Parathyroid adenoma (tissue), 2 donors: Measurements from ENCODE around the gene CIDEB.

Experiments
- H2AFZ ChIP-seq: fragments of 300-600 bp; sonication (generic); one replicate; pipeline ENCODE4 v1.7.0; 2017; ENCODE audit warnings: antibody characterized with exemption, mild to moderate bottlenecking
- H3K27ac ChIP-seq: fragments of 300-600 bp; sonication (generic); one replicate; pipeline ENCODE4 v1.7.0; 2017
- H3K27me3 ChIP-seq: fragments of 300-600 bp; sonication (generic); one replicate; pipeline ENCODE4 v1.7.0; 2017; ENCODE audit warnings: low read length; ENCODE audit not compliant: control insufficient read depth, insufficient read depth
- H3K36me3 ChIP-seq: fragments of 300-600 bp; sonication (generic); one replicate; pipeline ENCODE4 v1.7.0; 2017; ENCODE audit warnings: low read length; ENCODE audit not compliant: control insufficient read depth, insufficient read depth
- H3K4me1 ChIP-seq: fragments of 300-600 bp; sonication (generic); one replicate; pipeline ENCODE4 v1.7.0; 2017; ENCODE audit warnings: control low read depth
- H3K4me2 ChIP-seq: fragments of 300-600 bp; sonication (generic); one replicate; pipeline ENCODE4 v1.7.0; 2017; ENCODE audit warnings: low read length
- H3K4me3 ChIP-seq: fragments of 300-600 bp; sonication (generic); one replicate; pipeline ENCODE4 v1.7.0; 2017; ENCODE audit warnings: low read depth, low read length
- H3K79me2 ChIP-seq: fragments of 300-600 bp; sonication (generic); one replicate; pipeline ENCODE4 v1.7.0; 2017; ENCODE audit warnings: control low read depth
- H3K9ac ChIP-seq: fragments of 300-600 bp; sonication (generic); one replicate; pipeline ENCODE4 v1.7.0; 2017; ENCODE audit warnings: mild to moderate bottlenecking
- H3K9me3 ChIP-seq: fragments of 300-600 bp; sonication (generic); one replicate; pipeline ENCODE4 v1.7.0; 2017; ENCODE audit warnings: low read length; ENCODE audit not compliant: control insufficient read depth
- CTCF ChIP-seq: fragments of 300-600 bp; sonication (generic); IDR thresholded peaks from one replicate; pipeline ENCODE4 v1.7.0; 2017; ENCODE audit warnings: antibody characterized with exemption, mild to moderate bottlenecking
- donor health status: primary hyperparathyroidism.

CIDEB gene

DNA sequence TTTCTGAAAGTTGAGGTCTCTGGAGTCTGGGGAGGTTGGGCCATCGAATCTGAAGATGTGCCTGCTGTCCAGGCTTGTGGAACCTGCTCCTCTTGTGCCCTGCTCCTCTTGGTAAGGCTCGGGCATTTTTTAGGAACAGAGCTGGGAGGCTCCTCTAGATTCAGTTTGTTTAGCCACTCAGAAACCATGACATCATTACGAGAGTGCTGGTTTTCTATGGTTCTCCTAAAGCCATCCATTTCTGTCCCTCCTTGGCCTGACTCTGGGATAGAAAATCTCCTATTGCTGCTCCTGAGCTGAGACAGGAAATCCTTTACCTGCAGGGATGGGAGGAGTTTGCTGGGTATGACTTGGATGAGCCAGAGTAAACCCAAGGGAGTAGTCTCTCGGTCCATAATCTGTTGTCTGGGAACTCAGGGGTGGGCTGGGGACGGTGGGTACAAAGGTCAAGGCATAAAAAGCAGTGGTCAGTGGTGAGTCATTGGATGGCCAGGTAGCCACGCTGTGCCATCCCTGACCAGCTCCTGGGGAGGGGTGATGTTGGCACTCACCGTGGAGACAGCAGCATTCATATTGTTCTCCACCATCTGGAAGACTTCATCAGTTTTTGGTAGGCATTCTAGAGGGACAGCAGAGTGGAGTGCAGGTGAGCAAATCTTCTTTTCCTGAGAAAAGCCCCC is 29.5 kb upstream of the CIDEB start:
- Histone ChIP-seq H3K4me3 (no peak overlapping the region), H3K9ac (no peak overlapping the region), H3K27ac (no peak overlapping the region), H3K4me2 (no peak overlapping the region), H2AFZ (no peak overlapping the region), H3K4me1 (peaks cover 8% of the 10 kb centered on the region), H3K27me3 (no peaks in the 10 kb centered on the region), H3K9me3 (no peaks in the 10 kb centered on the region), H3K36me3 (no peaks in the 10 kb centered on the region), H3K79me2 (no peaks in the 10 kb centered on the region)
- TF ChIP-seq CTCF: no peak

GRCh38 chr14:24335461-24336171 is 27.8 kb upstream of the CIDEB start:
- H2AFZ ChIP-seq: no peak overlapping the region
- H3K27me3 ChIP-seq: no peaks in the 10 kb centered on the region
- H3K9me3 ChIP-seq: no peaks in the 10 kb centered on the region
- H3K4me3 ChIP-seq: no peak overlapping the region
- no peak overlapping the region for H3K9ac ChIP-seq
- peaks cover 8% of the 10 kb centered on the region for H3K4me1 ChIP-seq
- H3K4me2 ChIP-seq: no peak overlapping the region
- H3K36me3 ChIP-seq: no peaks in the 10 kb centered on the region
- H3K27ac ChIP-seq: peak overlapping the region; percentile 68
- no peaks in the 10 kb centered on the region for H3K79me2 ChIP-seq
- TF ChIP-seq CTCF: no peak

DNA sequence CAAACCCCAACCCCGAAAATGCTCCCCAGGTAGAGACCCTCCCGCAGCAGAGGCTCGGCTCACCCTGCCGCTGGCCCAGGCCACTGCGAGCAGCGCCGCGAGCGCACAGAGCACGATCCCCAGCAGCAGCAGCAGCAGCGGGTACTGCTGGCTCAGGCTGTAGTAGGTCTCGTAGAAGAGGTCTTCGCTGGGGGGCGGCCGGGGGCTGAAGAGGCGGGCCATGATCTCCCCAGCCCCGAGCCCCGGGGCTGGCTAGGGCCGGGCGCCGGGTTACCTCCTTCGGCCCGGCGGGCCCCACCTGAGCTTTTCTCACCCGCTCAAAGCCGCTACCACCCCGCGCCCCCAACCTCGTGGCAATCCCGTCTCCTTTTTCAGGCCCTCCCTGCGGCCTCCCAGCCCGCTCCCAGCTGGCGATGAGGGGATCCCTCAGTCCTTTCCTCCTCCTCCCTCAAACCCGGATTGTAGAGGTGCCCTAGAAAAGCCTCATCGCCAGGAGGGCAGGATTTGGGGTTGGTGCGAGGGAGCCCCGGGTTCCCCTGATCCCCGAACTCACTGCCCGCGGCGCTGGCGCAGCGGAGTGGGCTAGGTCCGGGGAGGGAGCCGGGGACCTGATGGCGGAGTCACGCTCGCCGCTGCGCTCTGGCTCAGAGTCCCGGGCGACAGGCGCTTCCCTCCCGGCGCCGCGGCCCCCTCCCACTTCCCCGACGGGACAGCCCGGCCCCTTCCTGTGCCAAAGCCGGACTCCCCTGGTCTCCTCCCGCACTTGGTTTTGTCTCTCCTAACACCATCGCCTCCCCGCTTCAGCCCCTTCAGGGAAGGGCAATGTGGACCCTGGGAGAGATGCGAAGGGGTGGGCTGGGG is 26.9 kb upstream of the CIDEB start, which contains the start of gene ADCY4:
TSS of gene ADCY4 (minus strand) at position 641 of the 861 bp plus-strand sequence. CDS start at position 222, 419 bp downstream.
- Histone ChIP-seq H3K27me3 (no peaks in the 10 kb centered on the region), H3K9ac (no peak within 1 kb of the TSS)

GRCh38 chr14:24332268-24332993 is 24.7 kb upstream of the CIDEB start:
- peak overlapping the region; percentile 64 for H2AFZ ChIP-seq
- no peaks in the 10 kb centered on the region for H3K27me3 ChIP-seq
- H3K27ac ChIP-seq: no peak overlapping the region
- no peak overlapping the region for H3K9ac ChIP-seq
- peak; percentile 69 for TF ChIP-seq CTCF
- H3K9me3 ChIP-seq: no peaks in the 10 kb centered on the region
- peak overlapping the region; percentile 56 for H3K4me2 ChIP-seq
- peak overlapping the region; percentile 38 for H3K4me3 ChIP-seq
- no peaks in the 10 kb centered on the region for H3K36me3 ChIP-seq
- H3K4me1 ChIP-seq: peaks cover 8% of the 10 kb centered on the region
- no peaks in the 10 kb centered on the region for H3K79me2 ChIP-seq

More for the DNA sequence above, 26.9 kb upstream of the CIDEB start, which contains the start of gene ADCY4:
- Histone ChIP-seq H3K4me2 (peak within 1 kb of the TSS; percentile 63), H2AFZ (no peak within 1 kb of the TSS), H3K4me3 (peak within 1 kb of the TSS; percentile 46), H3K27ac (peak within 1 kb of the TSS; percentile 68), H3K4me1 (peaks cover 8% of the 10 kb centered on the region), H3K79me2 (no peaks in the 10 kb centered on the region), H3K9me3 (no peaks in the 10 kb centered on the region), H3K36me3 (no peaks in the 10 kb centered on the region)
- TF ChIP-seq CTCF: no peak
